GM19463 (cell line): ENCODE data around the gene ATP6AP1.
"Not testable (repeated sequence)": the region's sequence is repeated elsewhere in the genome, so short reads cannot be mapped to it uniquely, and the experiment has no call there.

Experiments
- ATAC-seq: cut with Tn5 transposase; IDR thresholded peaks from one replicate; pipeline ENCODE4 v1.9.1; 2021; ENCODE audit warnings: mild to moderate bottlenecking, moderate library complexity; ENCODE audit not compliant: unreplicated experiment

Gene ATP6AP1

GRCh38 chrX:154398668-154399526 lies 29.6 kb upstream of the ATP6AP1 start:
- peak; percentile 31 for ATAC-seq

GRCh38 chrX:154399527-154400368 lies 28.7 kb upstream of the ATP6AP1 start:
- no peak for ATAC-seq

GRCh38 chrX:154400369-154400817 lies 28.1 kb upstream of the ATP6AP1 start:
- not testable (repeated sequence) for ATAC-seq

GRCh38 chrX:154401045-154401799 lies 27.3 kb upstream of the ATP6AP1 start:
- ATAC-seq: no peak

GRCh38 chrX:154401918-154402621 lies 26.4 kb upstream of the ATP6AP1 start:
- ATAC-seq: no peak

GRCh38 chrX:154402622-154403127 lies 25.8 kb upstream of the ATP6AP1 start:
- ATAC-seq: no peak

GRCh38 chrX:154403192-154403591 lies 25.3 kb upstream of the ATP6AP1 start:
- no peak for ATAC-seq

- no peak for ATAC-seq
These were observed 24.6 kb upstream of the ATP6AP1 start for GRCh38 chrX:154403858-154404257.

- ATAC-seq: no peak
These were observed 23.8 kb upstream of the ATP6AP1 start for GRCh38 chrX:154404625-154405192.

- peak; percentile 5 for ATAC-seq
These were observed 19.7 kb upstream of the ATP6AP1 start for GRCh38 chrX:154408659-154409221.

GRCh38 chrX:154409222-154409871 lies 19.1 kb upstream of the ATP6AP1 start, which contains the start of gene DNASE1L1:
DNASE1L1 (minus strand) TSS chrX:154409254; CDS start chrX:154405568, 3,686 bp downstream.
- ATAC-seq: peak; percentile 58

GRCh38 chrX:154411981-154412340 lies 16.5 kb upstream of the ATP6AP1 start:
- peak; percentile 38 for ATAC-seq

- ATAC-seq: no peak
These were observed 16.0 kb upstream of the ATP6AP1 start for GRCh38 chrX:154412468-154412867.

GRCh38 chrX:154413142-154413541 lies 15.3 kb upstream of the ATP6AP1 start:
- no peak for ATAC-seq

GRCh38 chrX:154417157-154417556 lies 11.3 kb upstream of the ATP6AP1 start:
- ATAC-seq: no peak

- ATAC-seq: no peak
These were observed 9.3 kb upstream of the ATP6AP1 start for GRCh38 chrX:154419189-154419588.

- ATAC-seq: no peak
These were observed 8.6 kb upstream of the ATP6AP1 start for GRCh38 chrX:154419688-154420401.

GRCh38 chrX:154420402-154420756 lies 8.1 kb upstream of the ATP6AP1 start:
- no peak for ATAC-seq
